SK-N-SH treated with all-trans-retinoic acid at 6 μM for 48 hours (cell line): ENCODE data around the gene CYP3A5.

Source experiments
- OSR1 ChIP-seq: fragments of 250-450 bp; sonication (Bioruptor Pico); IDR thresholded peaks from 2 replicates; pipeline ENCODE4 v1.8.0; 2022; ENCODE audit warnings: moderate library complexity, mild to moderate bottlenecking, inconsistent platforms
- RARB ChIP-seq: fragments of 250-450 bp; sonication (Bioruptor Pico); IDR thresholded peaks from 2 replicates; pipeline ENCODE4 v1.8.0; 2021; ENCODE audit warnings: mild to moderate bottlenecking, moderate library complexity
- ZFP3 ChIP-seq: fragments of 250-450 bp; sonication (Bioruptor Pico); IDR thresholded peaks from 2 replicates; pipeline ENCODE4 v1.5.0; 2020; ENCODE audit warnings: mild to moderate bottlenecking, moderate library complexity
- ZFP30 ChIP-seq: fragments of 450-650 bp; formaldehyde crosslinking; IDR thresholded peaks from 2 replicates; pipeline ENCODE4 v1.5.0; 2022; ENCODE audit warnings: mild to moderate bottlenecking, moderate library complexity
- TF ChIP-seq, protein P1 (sequence below): fragments of 250-450 bp; sonication (Bioruptor Pico); IDR thresholded peaks from 2 replicates; pipeline ENCODE4 v1.8.0; 2021; ENCODE audit warnings: low read depth, mild to moderate bottlenecking, moderate library complexity, borderline replicate concordance
- TF ChIP-seq, protein P2 (sequence below): fragments of 250-450 bp; sonication (Bioruptor Pico); IDR thresholded peaks from 2 replicates; pipeline ENCODE4 v1.5.1; 2021; ENCODE audit warnings: mild to moderate bottlenecking, moderate library complexity
- TF ChIP-seq, protein P3 (sequence below): fragments of 250-450 bp; sonication (Bioruptor Pico); IDR thresholded peaks from 2 replicates; pipeline ENCODE4 v1.8.0; 2020; ENCODE audit warnings: mild to moderate bottlenecking, moderate library complexity, borderline replicate concordance

DNA sequence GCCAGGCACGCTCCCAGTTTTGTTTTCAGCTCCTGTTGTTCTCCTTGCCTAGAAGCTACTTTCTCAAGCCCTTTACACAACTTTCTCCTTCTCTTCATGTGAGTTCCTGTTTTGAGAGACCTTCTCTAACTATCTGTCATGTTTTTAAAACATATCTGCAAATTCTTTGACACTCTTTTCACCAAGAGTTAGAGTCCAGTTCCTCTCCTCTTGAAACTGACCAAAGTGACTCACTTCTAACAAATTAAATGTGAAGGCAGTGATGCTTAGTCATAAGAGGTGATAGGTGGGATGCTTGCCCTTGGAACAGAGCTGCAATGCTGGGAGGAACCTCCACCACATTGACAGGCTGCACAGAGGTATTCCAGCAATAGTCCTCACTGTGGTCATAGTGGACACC, 37.8 kb downstream of the CYP3A5 start:
- TF ChIP-seq, protein P1, sequence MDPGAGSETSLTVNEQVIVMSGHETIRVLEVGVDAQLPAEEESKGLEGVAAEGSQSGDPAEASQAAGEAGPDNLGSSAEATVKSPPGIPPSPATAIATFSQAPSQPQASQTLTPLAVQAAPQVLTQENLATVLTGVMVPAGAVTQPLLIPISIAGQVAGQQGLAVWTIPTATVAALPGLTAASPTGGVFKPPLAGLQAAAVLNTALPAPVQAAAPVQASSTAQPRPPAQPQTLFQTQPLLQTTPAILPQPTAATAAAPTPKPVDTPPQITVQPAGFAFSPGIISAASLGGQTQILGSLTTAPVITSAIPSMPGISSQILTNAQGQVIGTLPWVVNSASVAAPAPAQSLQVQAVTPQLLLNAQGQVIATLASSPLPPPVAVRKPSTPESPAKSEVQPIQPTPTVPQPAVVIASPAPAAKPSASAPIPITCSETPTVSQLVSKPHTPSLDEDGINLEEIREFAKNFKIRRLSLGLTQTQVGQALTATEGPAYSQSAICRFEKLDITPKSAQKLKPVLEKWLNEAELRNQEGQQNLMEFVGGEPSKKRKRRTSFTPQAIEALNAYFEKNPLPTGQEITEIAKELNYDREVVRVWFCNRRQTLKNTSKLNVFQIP: no peak
- TF ChIP-seq ZFP30 (CRISPR knock-in tag) (no peak), OSR1 (CRISPR knock-in tag) (no peak), RARB (no peak), ZFP3 (no peak)
- TF ChIP-seq, protein P2, sequence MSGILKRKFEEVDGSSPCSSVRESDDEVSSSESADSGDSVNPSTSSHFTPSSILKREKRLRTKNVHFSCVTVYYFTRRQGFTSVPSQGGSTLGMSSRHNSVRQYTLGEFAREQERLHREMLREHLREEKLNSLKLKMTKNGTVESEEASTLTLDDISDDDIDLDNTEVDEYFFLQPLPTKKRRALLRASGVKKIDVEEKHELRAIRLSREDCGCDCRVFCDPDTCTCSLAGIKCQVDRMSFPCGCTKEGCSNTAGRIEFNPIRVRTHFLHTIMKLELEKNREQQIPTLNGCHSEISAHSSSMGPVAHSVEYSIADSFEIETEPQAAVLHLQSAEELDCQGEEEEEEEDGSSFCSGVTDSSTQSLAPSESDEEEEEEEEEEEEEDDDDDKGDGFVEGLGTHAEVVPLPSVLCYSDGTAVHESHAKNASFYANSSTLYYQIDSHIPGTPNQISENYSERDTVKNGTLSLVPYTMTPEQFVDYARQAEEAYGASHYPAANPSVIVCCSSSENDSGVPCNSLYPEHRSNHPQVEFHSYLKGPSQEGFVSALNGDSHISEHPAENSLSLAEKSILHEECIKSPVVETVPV: no peak
- TF ChIP-seq, protein P3, sequence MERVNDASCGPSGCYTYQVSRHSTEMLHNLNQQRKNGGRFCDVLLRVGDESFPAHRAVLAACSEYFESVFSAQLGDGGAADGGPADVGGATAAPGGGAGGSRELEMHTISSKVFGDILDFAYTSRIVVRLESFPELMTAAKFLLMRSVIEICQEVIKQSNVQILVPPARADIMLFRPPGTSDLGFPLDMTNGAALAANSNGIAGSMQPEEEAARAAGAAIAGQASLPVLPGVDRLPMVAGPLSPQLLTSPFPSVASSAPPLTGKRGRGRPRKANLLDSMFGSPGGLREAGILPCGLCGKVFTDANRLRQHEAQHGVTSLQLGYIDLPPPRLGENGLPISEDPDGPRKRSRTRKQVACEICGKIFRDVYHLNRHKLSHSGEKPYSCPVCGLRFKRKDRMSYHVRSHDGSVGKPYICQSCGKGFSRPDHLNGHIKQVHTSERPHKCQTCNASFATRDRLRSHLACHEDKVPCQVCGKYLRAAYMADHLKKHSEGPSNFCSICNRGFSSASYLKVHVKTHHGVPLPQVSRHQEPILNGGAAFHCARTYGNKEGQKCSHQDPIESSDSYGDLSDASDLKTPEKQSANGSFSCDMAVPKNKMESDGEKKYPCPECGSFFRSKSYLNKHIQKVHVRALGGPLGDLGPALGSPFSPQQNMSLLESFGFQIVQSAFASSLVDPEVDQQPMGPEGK: no peak
